SK-N-SH treated with all-trans-retinoic acid at 6 μM for 48 hours (cell line): ENCODE measurements around the gene UBXN11.

Source experiments
- ATAC-seq: fragments of 200-7000 bp; cut with Tn5 transposase; 3 replicates; pipeline ENCODE4 v1.9.1; 2020; ENCODE audit warnings: mild to moderate bottlenecking, moderate library complexity
- ARNTL ChIP-seq: fragments of 450-650 bp; formaldehyde crosslinking; IDR thresholded peaks from 2 replicates; pipeline ENCODE4 v1.5.0; 2020; ENCODE audit warnings: low read depth, mild to moderate bottlenecking, moderate library complexity, borderline replicate concordance
- BACH2 ChIP-seq: fragments of 250-450 bp; sonication (Bioruptor Pico); IDR thresholded peaks from 2 replicates; pipeline ENCODE4 v1.9.0; 2021; ENCODE audit warnings: mild to moderate bottlenecking, borderline replicate concordance
- CSDC2 ChIP-seq: fragments of 250-450 bp; sonication (Bioruptor Pico); IDR thresholded peaks from 2 replicates; pipeline ENCODE4 v1.5.0; 2020; ENCODE audit warnings: mild to moderate bottlenecking, moderate library complexity
- ESRRG ChIP-seq: fragments of 250-450 bp; sonication (Bioruptor Pico); IDR thresholded peaks from 2 replicates; pipeline ENCODE4 v1.6.1; 2021; ENCODE audit warnings: mild to moderate bottlenecking
- GLIS3 ChIP-seq: fragments of 250-450 bp; sonication (Bioruptor Pico); IDR thresholded peaks from 2 replicates; pipeline ENCODE4 v1.5.0; 2020; ENCODE audit warnings: mild to moderate bottlenecking, moderate library complexity
- ISL1 ChIP-seq: fragments of 250-450 bp; sonication (Bioruptor Pico); IDR thresholded peaks from 2 replicates; pipeline ENCODE4 v2.1.2; 2022; ENCODE audit warnings: mild to moderate bottlenecking, moderate library complexity
- OSR1 ChIP-seq: fragments of 250-450 bp; sonication (Bioruptor Pico); IDR thresholded peaks from 2 replicates; pipeline ENCODE4 v1.8.0; 2022; ENCODE audit warnings: moderate library complexity, mild to moderate bottlenecking, inconsistent platforms
- PATZ1 ChIP-seq: fragments of 250-450 bp; sonication (Bioruptor Pico); IDR thresholded peaks from 2 replicates; pipeline ENCODE4 v1.8.0; 2020; ENCODE audit warnings: mild to moderate bottlenecking, moderate library complexity, borderline replicate concordance
- POU6F1 ChIP-seq: fragments of 250-450 bp; sonication (Bioruptor Pico); IDR thresholded peaks from 2 replicates; pipeline ENCODE4 v1.8.0; 2021; ENCODE audit warnings: low read depth, mild to moderate bottlenecking, moderate library complexity, borderline replicate concordance
- PPARA ChIP-seq: fragments of 250-450 bp; sonication (Bioruptor Pico); IDR thresholded peaks from 2 replicates; pipeline ENCODE4 v1.5.0; 2020; ENCODE audit warnings: mild to moderate bottlenecking, borderline replicate concordance
- RARB ChIP-seq: fragments of 250-450 bp; sonication (Bioruptor Pico); IDR thresholded peaks from 2 replicates; pipeline ENCODE4 v1.8.0; 2021; ENCODE audit warnings: mild to moderate bottlenecking, moderate library complexity
- SNAI2 ChIP-seq: fragments of 250-450 bp; sonication (Bioruptor Pico); IDR thresholded peaks from 2 replicates; pipeline ENCODE4 v1.5.0; 2020; ENCODE audit warnings: mild to moderate bottlenecking, moderate library complexity
- TCF4 ChIP-seq: fragments of 250-450 bp; sonication (Bioruptor Pico); IDR thresholded peaks from 2 replicates; pipeline ENCODE4 v1.8.0; 2021; ENCODE audit warnings: mild to moderate bottlenecking, moderate library complexity, borderline replicate concordance
- TOX ChIP-seq: fragments of 250-450 bp; sonication (Bioruptor Pico); IDR thresholded peaks from 2 replicates; pipeline ENCODE4 v1.8.0; 2021; ENCODE audit warnings: mild to moderate bottlenecking, moderate library complexity, borderline replicate concordance
- ZC3H10 ChIP-seq: fragments of 250-450 bp; sonication (Bioruptor Pico); IDR thresholded peaks from 2 replicates; pipeline ENCODE4 v1.5.1; 2021; ENCODE audit warnings: mild to moderate bottlenecking, moderate library complexity
- ZFP3 ChIP-seq: fragments of 250-450 bp; sonication (Bioruptor Pico); IDR thresholded peaks from 2 replicates; pipeline ENCODE4 v1.5.0; 2020; ENCODE audit warnings: mild to moderate bottlenecking, moderate library complexity
- ZFP30 ChIP-seq: fragments of 450-650 bp; formaldehyde crosslinking; IDR thresholded peaks from 2 replicates; pipeline ENCODE4 v1.5.0; 2022; ENCODE audit warnings: mild to moderate bottlenecking, moderate library complexity
- ZNF565 ChIP-seq: fragments of 450-650 bp; formaldehyde crosslinking; conservative IDR thresholded peaks from 2 replicates; pipeline ENCODE4 v1.5.0; 2020; ENCODE audit warnings: low read depth, mild to moderate bottlenecking, moderate library complexity
- ZNF70 ChIP-seq: fragments of 450-650 bp; formaldehyde crosslinking; IDR thresholded peaks from 2 replicates; pipeline ENCODE4 v1.5.0; 2020; ENCODE audit warnings: mild to moderate bottlenecking, moderate library complexity
- TF ChIP-seq, protein P1 (sequence below): fragments of 250-450 bp; sonication (Bioruptor Pico); IDR thresholded peaks from 2 replicates; pipeline ENCODE4 v1.5.0; 2020; ENCODE audit warnings: mild to moderate bottlenecking, moderate library complexity
- TF ChIP-seq, protein P2 (sequence below): fragments of 250-450 bp; sonication (Bioruptor Pico); IDR thresholded peaks from 2 replicates; pipeline ENCODE4 v1.5.1; 2020; ENCODE audit warnings: low read depth, mild to moderate bottlenecking, moderate library complexity

UBXN11 gene

GRCh38 chr1:26284597-26285347 lies 21.7 kb downstream of the UBXN11 start (continued):
- TF ChIP-seq, protein P1, sequence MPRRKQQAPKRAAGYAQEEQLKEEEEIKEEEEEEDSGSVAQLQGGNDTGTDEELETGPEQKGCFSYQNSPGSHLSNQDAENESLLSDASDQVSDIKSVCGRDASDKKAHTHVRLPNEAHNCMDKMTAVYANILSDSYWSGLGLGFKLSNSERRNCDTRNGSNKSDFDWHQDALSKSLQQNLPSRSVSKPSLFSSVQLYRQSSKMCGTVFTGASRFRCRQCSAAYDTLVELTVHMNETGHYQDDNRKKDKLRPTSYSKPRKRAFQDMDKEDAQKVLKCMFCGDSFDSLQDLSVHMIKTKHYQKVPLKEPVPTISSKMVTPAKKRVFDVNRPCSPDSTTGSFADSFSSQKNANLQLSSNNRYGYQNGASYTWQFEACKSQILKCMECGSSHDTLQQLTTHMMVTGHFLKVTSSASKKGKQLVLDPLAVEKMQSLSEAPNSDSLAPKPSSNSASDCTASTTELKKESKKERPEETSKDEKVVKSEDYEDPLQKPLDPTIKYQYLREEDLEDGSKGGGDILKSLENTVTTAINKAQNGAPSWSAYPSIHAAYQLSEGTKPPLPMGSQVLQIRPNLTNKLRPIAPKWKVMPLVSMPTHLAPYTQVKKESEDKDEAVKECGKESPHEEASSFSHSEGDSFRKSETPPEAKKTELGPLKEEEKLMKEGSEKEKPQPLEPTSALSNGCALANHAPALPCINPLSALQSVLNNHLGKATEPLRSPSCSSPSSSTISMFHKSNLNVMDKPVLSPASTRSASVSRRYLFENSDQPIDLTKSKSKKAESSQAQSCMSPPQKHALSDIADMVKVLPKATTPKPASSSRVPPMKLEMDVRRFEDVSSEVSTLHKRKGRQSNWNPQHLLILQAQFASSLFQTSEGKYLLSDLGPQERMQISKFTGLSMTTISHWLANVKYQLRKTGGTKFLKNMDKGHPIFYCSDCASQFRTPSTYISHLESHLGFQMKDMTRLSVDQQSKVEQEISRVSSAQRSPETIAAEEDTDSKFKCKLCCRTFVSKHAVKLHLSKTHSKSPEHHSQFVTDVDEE: no peak
- TF ChIP-seq OSR1 (CRISPR knock-in tag) (no peak), SNAI2 (CRISPR knock-in tag) (no peak)

- TF ChIP-seq TOX (CRISPR knock-in tag) (no peak), PATZ1 (CRISPR knock-in tag) (no peak), ZC3H10 (CRISPR knock-in tag) (no peak), SNAI2 (CRISPR knock-in tag) (no peak), CSDC2 (CRISPR knock-in tag) (no peak), BACH2 (no peak), ZNF70 (CRISPR knock-in tag) (no peak), ISL1 (CRISPR knock-in tag) (no peak), ARNTL (CRISPR knock-in tag) (no peak), RARB (CRISPR knock-in tag) (no peak), TCF4 (CRISPR knock-in tag) (no peak), GLIS3 (no peak), ESRRG (no peak)
- TF ChIP-seq, protein P2, sequence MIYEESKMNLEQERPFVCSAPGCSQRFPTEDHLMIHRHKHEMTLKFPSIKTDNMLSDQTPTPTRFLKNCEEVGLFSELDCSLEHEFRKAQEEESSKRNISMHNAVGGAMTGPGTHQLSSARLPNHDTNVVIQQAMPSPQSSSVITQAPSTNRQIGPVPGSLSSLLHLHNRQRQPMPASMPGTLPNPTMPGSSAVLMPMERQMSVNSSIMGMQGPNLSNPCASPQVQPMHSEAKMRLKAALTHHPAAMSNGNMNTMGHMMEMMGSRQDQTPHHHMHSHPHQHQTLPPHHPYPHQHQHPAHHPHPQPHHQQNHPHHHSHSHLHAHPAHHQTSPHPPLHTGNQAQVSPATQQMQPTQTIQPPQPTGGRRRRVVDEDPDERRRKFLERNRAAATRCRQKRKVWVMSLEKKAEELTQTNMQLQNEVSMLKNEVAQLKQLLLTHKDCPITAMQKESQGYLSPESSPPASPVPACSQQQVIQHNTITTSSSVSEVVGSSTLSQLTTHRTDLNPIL (CRISPR knock-in tag): no peak
These were observed 22.4 kb downstream of the UBXN11 start for GRCh38 chr1:26283871-26284596.

DNA sequence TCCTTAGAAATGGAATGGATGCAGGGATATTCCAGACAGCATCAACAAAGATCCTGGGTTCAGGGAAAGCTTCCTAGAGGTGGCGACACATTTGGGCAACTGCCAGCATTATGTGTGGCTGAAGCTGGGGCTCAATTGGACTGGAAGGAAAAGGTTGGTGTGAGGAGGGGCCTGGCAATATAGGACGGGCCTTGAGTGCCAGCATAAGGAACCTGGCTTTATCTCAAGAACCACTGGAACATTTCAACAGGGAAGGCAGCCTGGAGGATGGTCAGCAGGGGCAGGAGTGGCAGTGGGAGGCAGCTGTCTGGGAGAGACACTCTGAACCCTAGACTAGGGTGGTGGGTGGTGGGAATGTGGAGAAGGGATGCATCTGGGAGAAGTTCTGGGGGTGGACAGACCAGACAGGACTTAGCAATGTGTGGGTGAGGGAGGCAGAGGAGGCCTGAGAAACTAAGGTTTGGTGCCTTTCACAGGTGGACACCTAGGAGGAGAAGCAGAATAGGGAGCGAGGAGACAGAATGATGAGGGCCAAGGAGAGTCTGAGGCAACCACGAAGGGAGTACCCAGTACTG lies 23.1 kb downstream of the UBXN11 start:
- TF ChIP-seq POU6F1 (CRISPR knock-in tag): no peak
- no peak for TF ChIP-seq ZC3H10 (CRISPR knock-in tag)
- no peak for TF ChIP-seq PATZ1 (CRISPR knock-in tag)
- TF ChIP-seq CSDC2 (CRISPR knock-in tag): no peak
- TF ChIP-seq TOX (CRISPR knock-in tag): no peak
- no peak for TF ChIP-seq TCF4 (CRISPR knock-in tag)
- no peak for TF ChIP-seq PPARA (CRISPR knock-in tag)
- no peak for TF ChIP-seq RARB (CRISPR knock-in tag)
- TF ChIP-seq BACH2: no peak
- TF ChIP-seq GLIS3: no peak
- TF ChIP-seq, protein P2 (CRISPR knock-in tag): no peak
- TF ChIP-seq ZFP3 (CRISPR knock-in tag): no peak
- TF ChIP-seq ZNF565 (CRISPR knock-in tag): no peak
- no peak for TF ChIP-seq ARNTL (CRISPR knock-in tag)
- TF ChIP-seq ZNF70 (CRISPR knock-in tag): no peak
- TF ChIP-seq ZFP30 (CRISPR knock-in tag): no peak
- no peak for ATAC-seq

More at GRCh38 chr1:26283871-26284596, 22.4 kb downstream of the UBXN11 start:
- no peak for ATAC-seq
